AG09309 (cell line): ENCODE measurements around the gene SEMA3C.

ENCODE experiments used
- DNase-seq: peaks from one replicate; pipeline ENCODE4 v3.0.0-alpha.2; 2010; ENCODE audit warnings: low read depth
- H3K4me3 ChIP-seq: 2 replicates; pipeline ENCODE4 v1.5.1; 2011; ENCODE audit warnings: mild to moderate bottlenecking, low read depth, low read length, moderate library complexity; ENCODE audit not compliant: control insufficient read depth
- CTCF ChIP-seq: IDR thresholded peaks from 2 replicates; pipeline ENCODE4 v1.5.1; 2011; ENCODE audit warnings: mild to moderate bottlenecking, low read depth, low read length, inconsistent platforms; ENCODE audit not compliant: insufficient read depth, control insufficient read depth; ENCODE audit errors: missing control alignments

The SEMA3C gene

GRCh38 chr7:80790877-80791276 lies 128.0 kb downstream of the SEMA3C start:
- no peak for TF ChIP-seq CTCF
- DNase-seq, result no peak
- H3K4me3 ChIP-seq, result no peak overlapping the region

- DNase-seq, result no peak
- H3K4me3 ChIP-seq, result no peak overlapping the region
- no peak for TF ChIP-seq CTCF
These were observed 131.1 kb downstream of the SEMA3C start for GRCh38 chr7:80787721-80788120.

GRCh38 chr7:80785961-80786536 lies 132.8 kb downstream of the SEMA3C start:
- DNase-seq, result peak; percentile 64
- no peak overlapping the region for H3K4me3 ChIP-seq
- no peak for TF ChIP-seq CTCF

- H3K4me3 ChIP-seq, result no peak overlapping the region
- no peak for DNase-seq
- no peak for TF ChIP-seq CTCF
These were observed 133.6 kb downstream of the SEMA3C start for GRCh38 chr7:80785276-80785675.

- DNase-seq, result no peak
- TF ChIP-seq CTCF, result no peak
- no peak overlapping the region for H3K4me3 ChIP-seq
These were observed 135.0 kb downstream of the SEMA3C start for GRCh38 chr7:80783678-80784327.

GRCh38 chr7:80783186-80783677 lies 135.6 kb downstream of the SEMA3C start:
- no peak for TF ChIP-seq CTCF
- no peak overlapping the region for H3K4me3 ChIP-seq
- DNase-seq, result no peak
